ENCODE measurements around the gene TM4SF18.

The TM4SF18 gene

GRCh38 chr3:149319750-149320149 is 13.7 kb downstream of the TM4SF18 start:
- in situ Hi-C loops (cut with MboI; ENCODE audit: low sequenced_read_pairs, unreplicated experiment), result no loop called here
- no peak for DNase-seq (ENCODE audit: low spot score)
- TF ChIP-seq, protein P1, sequence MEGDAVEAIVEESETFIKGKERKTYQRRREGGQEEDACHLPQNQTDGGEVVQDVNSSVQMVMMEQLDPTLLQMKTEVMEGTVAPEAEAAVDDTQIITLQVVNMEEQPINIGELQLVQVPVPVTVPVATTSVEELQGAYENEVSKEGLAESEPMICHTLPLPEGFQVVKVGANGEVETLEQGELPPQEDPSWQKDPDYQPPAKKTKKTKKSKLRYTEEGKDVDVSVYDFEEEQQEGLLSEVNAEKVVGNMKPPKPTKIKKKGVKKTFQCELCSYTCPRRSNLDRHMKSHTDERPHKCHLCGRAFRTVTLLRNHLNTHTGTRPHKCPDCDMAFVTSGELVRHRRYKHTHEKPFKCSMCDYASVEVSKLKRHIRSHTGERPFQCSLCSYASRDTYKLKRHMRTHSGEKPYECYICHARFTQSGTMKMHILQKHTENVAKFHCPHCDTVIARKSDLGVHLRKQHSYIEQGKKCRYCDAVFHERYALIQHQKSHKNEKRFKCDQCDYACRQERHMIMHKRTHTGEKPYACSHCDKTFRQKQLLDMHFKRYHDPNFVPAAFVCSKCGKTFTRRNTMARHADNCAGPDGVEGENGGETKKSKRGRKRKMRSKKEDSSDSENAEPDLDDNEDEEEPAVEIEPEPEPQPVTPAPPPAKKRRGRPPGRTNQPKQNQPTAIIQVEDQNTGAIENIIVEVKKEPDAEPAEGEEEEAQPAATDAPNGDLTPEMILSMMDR (IDR thresholded peaks at IDR 0.05; ENCODE audit: borderline replicate concordance, control extremely low read depth, extremely low read depth, insufficient read depth, missing control alignments), result no peak

DNA sequence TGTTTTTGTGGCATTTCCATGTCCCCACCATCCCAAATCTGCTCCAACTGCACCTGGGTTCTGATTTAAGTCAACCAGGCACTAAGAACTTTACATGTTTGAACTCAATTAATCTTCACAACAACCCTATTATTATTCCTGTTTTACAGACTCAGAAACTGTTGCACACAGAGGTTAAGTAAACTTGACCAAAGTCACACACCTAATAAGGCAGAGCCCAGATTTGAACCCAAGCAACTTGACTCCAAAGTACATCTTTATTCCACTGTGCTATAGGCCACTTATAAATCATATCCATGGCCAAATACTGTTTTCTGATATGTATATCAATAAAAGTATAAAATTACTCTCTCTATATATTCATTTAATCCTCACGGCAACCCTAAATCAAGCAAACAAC is 16.4 kb downstream of the TM4SF18 start:
- TF ChIP-seq, protein P1 (IDR thresholded peaks at IDR 0.05; ENCODE audit: borderline replicate concordance, control extremely low read depth, extremely low read depth, insufficient read depth, missing control alignments), result no peak
- DNase-seq (ENCODE audit: low spot score), result no peak
- in situ Hi-C loops (cut with MboI; ENCODE audit: low sequenced_read_pairs, unreplicated experiment), result no loop called here

DNA sequence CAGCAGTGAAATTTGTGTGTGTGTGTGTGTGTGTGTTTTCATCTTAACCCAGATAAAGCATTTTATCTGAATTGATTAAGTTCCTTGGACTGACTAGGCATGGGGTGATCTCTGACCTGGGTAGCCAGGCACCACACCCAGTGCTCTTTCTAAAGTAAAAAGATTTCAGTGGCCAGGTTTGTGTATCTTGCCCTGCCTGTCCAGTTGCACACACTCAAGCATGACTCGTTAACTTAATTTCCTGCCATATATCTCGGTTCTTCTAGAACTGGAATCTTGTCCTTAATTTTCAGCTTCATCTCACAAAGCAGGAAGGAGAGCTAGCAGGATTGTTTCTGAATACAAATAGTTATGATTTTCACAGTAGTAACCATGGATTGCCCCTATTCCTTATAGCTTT is 17.0 kb downstream of the TM4SF18 start:
- DNase-seq (ENCODE audit: low spot score), result no peak
- TF ChIP-seq, protein P1 (IDR thresholded peaks at IDR 0.05; ENCODE audit: borderline replicate concordance, control extremely low read depth, extremely low read depth, insufficient read depth, missing control alignments), result no peak

DNA sequence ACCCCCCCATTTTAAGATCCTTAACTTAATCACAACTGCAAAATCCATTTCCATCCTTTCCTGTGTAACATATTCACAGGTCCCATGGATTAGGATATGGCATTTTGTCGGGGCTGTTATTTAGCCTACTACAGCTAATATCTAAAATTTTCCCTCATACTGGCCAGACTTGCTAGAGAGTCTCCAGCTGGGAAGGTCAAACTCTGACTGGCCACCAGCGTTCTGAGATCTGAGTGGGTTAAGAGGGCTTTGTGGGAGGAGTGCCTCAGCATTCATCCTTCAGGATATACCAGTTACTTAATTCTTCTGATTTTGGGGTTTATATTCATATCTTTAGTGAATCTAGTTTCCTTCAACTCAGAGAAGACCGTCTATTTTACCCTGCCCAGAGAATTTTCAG is 17.7 kb downstream of the TM4SF18 start:
- in situ Hi-C loops (cut with MboI; ENCODE audit: low sequenced_read_pairs, unreplicated experiment), result no loop called here
- TF ChIP-seq, protein P1 (IDR thresholded peaks at IDR 0.05; ENCODE audit: borderline replicate concordance, control extremely low read depth, extremely low read depth, insufficient read depth, missing control alignments), result no peak

More for the DNA sequence above, 17.0 kb downstream of the TM4SF18 start:
- in situ Hi-C loops (cut with MboI; ENCODE audit: low sequenced_read_pairs, unreplicated experiment), result no loop called here

GRCh38 chr3:149314807-149315578 is 18.4 kb downstream of the TM4SF18 start:
- in situ Hi-C loops (cut with MboI; ENCODE audit: low sequenced_read_pairs, unreplicated experiment), result no loop called here
- TF ChIP-seq, protein P1 (IDR thresholded peaks at IDR 0.05; ENCODE audit: borderline replicate concordance, control extremely low read depth, extremely low read depth, insufficient read depth, missing control alignments), result no peak
- DNase-seq (ENCODE audit: low spot score), result no peak

More for the DNA sequence above, 17.7 kb downstream of the TM4SF18 start:
- DNase-seq (ENCODE audit: low spot score), result no peak

- TF ChIP-seq, protein P1 (IDR thresholded peaks at IDR 0.05; ENCODE audit: borderline replicate concordance, control extremely low read depth, extremely low read depth, insufficient read depth, missing control alignments), result no peak
- DNase-seq (ENCODE audit: low spot score), result no peak
- in situ Hi-C loops (cut with MboI; ENCODE audit: low sequenced_read_pairs, unreplicated experiment), result no loop called here
These were observed 19.9 kb downstream of the TM4SF18 start for GRCh38 chr3:149313542-149313941.
